Ureter (tissue), 1 donor: ENCODE measurements around the gene IGSF11. TPM values are rescaled to one million over a fixed set of nuclear protein-coding genes. Genes with fewer than 3 reads are reported as not detected.
"Not testable (repeated sequence)": the region's sequence is repeated elsewhere in the genome, so short reads cannot be mapped to it uniquely, and the experiment has no call there.

Experiments
- DNase-seq: peaks from one replicate; pipeline ENCODE4 v3.0.0-alpha.2; 2020; ENCODE audit warnings: low spot score
- total RNA-seq: library from RNA; stranded (reverse); gene quantifications from one replicate; pipeline ENCODE4 v1.2.4, GENCODE V29; 2023
- donor health status: DM: yes; HTN: yes; CAD: no.

IGSF11 gene, protein sequence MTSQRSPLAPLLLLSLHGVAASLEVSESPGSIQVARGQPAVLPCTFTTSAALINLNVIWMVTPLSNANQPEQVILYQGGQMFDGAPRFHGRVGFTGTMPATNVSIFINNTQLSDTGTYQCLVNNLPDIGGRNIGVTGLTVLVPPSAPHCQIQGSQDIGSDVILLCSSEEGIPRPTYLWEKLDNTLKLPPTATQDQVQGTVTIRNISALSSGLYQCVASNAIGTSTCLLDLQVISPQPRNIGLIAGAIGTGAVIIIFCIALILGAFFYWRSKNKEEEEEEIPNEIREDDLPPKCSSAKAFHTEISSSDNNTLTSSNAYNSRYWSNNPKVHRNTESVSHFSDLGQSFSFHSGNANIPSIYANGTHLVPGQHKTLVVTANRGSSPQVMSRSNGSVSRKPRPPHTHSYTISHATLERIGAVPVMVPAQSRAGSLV
- total RNA-seq = 2.0 TPM

DNA sequence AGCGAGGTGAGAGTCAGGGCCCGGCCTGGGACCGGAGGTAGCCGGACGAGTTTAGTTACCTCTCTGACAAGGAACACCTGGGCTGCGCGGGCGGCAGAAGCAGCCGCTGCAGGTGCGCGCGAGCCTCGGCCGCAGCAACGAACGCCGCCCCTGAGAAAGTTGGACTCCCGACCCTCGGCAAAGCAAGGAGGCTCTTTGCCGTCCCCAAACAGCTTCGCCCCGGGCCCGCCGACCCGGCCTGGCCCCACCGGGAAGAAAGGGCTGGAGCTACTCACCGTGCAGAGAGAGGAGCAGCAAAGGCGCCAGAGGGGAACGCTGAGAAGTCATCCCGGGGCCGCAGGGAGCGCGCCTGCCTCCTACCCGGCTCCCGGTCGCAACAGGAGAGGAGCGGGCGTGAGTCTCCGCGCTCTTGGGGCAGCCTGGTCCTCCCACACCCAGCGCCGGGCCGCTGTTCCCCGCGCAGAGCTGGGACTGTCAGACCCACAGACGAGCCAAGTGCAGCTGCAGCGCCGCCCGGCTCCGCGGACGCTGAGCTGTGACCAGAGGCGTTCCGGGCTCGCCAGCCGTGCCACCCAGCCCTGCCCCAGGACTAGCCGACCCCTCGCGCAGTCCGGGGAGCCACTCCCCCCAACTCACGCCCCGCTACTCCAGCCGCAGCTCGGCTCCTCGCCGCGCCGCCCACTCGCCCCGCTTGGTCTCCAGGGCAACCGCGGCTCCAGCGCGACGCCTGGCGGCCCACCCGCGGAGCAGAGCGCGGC is at the start of gene IGSF11:
Gene IGSF11 (minus strand): TSS at position 591 of the 758 bp plus-strand sequence. CDS start 264 bp downstream, at position 327.
- DNase-seq = peak; percentile 55

DNA sequence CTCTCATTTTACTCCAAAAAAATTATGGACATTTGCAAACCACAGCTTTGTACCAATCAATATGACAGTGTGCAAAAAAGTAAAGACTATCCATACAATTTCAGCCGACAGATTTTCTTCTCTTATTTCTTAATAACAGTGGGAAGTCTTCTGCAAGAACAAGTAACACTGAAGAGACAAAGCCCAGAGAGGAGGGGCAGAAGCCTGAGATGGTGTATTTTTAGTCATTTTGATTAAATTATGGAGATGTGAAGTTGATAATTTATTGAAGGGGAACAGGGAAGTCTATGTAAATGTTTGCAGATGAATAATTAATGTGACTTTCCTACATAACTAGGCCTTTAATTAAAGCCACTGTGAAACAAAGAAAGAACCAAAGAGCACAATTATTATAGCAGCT is 45.7 kb upstream of the IGSF11 start:
- no peak for DNase-seq

DNA sequence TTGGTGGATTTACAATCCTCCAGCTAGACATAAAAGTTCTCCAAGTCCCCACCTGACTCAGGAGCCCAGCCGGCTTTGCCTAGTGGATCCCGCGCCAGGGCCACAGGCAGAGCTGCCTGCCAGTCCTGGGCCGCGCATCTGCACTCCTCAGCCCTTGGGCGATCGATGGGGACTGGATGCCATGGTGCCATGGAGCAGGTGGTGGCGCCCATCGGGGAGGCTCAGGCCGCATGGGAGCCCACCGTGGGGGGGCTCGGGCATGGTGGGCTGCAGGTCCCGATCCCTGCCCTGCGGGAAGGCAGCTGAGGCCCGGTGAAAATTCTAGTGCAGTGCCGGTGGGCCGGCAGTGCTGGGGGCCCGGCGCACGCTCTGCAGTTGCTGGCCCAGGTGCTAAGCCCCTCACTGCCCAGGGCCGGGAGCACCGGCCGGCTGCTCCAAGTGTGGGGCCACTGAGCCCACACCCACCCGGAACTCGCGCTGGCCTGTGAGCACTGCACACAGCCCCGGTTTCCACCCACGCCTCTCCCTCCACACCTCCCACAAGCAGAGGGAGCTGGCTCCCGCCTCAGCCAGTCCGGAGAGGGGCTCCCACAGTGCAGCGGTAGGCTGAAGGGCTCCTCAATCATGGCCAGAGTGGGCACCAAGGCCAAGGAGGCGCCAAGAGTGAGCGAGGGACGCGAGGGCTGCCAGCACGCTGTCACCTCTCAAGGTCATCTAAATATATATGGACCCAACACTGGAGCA is 38.8 kb upstream of the IGSF11 start:
- no peak for DNase-seq

DNA sequence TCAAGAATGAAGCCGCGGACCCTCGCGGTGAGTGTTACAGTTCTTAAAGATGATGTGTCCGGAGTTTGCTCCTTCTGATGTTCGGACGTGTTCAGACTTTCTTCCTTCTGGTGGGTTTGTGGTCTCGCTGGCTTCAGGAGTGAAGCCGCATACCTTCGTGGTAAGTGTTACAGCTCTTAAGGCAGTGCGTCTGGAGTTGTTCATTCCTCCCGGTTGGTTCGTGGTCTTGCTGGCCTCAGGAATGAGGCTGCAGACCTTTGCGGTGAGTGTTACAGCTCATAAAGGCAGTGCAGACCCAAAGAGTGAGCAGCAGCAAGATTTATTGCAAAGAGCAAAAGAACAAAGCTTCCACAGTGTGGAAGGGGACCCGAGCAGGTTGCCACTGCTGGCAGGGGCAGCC is 37.8 kb upstream of the IGSF11 start:
- not testable (repeated sequence) for DNase-seq

DNA sequence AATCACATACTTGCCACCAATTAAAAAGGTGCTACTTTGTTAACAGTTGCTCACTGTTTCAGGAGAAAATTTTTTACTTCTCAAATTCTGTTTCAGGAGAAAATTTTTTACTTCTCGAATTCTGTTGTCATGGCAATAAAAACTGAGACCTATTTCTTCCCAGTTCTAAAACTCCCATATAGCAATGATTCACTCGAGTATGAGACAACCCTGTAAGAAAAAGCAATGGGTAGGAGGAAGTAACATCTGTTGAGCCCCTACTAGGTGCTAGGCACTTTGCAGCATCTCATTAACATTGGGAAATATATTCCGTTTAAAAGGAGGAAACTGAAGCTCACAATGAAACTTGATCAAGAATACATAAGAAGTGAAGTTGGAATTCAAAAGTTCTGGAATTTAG is 35.1 kb upstream of the IGSF11 start:
- no peak for DNase-seq

DNA sequence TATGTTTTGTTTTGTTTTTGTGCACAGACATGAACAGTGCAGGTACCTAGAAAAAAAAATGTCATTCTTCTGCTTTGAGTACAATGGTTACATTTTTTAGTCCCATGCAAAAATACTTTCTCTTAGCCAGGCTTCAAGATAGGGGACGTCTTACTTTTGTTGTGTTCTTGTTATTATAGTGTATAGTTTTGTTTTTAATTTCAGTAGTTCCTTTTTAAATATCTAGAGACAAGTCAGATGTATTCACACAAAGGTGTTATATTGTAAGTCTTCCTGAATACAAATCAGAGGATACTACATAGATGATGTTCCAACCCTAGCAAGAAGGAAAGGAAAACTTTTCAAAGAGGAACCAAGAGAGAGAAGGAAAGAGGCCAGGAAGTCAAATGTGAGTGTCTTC is 28.8 kb upstream of the IGSF11 start:
- DNase-seq = no peak

DNA sequence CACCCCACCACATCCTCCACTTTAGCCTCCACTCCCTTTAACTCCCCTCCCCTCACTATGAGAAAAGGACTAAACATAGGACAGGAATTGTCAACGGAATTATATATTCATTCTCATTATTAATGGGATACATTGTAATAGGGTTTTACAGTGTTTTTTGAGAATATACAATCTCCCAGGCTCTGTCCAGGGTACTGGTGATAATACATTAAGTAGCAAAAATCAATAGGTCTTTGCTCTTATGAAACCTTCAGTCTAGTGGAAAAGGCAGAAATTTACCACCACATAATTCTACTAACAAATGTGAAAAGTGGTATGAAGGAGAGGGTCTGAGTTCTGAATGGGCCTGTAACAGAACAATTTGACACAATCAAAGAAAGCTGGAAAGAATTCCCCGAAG is 28.2 kb upstream of the IGSF11 start:
- no peak for DNase-seq

DNA sequence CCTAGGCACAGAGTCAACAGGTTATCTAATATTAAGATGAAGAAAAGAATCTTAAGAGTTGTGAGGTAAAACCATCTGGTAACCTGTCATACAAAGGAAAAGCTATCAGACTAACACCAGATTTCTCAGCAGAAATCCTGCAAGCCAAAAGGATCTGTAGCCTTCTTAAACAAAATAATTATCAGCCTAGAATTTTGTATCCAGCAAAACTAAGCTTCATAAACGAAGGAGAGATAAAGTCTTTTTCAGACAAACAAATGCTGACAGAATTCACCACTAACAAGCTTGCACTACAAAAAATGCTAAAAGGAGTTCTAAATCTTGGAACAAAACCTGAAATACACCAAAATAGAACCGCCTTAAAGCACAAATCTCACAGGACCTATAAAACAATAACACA is 9.9 kb upstream of the IGSF11 start:
- no peak for DNase-seq

DNA sequence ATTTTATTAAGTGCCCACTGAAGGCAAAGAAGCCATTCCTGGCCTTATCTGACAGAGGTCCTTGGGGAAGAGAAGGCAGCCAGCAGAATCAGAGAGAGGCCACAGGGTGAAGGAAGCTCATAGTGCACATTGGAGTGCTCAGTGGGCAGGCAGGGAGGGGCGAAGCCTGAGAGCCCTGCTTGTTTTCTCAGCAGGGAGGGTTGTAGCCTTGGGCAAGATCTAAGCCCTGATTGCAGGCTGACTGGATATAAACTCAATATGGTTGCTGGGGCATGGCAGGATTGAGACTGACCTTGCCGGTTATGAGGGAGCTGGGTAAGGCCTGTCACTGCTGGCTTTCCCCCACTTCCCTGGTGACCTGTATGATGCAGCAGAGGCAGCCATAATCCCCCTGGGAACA is 7.5 kb upstream of the IGSF11 start:
- no peak for DNase-seq

DNA sequence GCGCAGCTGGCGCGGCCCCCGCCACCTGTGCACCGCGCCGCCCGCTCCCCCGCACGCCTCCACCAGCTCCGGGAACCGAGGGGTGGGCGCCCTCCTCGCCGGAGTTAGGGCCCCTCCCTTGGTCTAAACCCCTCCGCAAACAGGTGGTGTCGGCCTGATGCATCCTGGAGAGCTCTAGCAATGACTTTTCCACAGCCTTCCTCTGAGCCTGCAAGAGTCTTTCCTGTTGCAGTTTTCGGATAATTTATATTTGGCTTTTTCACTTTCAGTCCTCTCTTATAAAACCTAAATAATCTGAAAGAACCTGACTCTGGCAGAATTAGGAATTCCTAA is 334 bp upstream of the IGSF11 start:
- no peak for DNase-seq

DNA sequence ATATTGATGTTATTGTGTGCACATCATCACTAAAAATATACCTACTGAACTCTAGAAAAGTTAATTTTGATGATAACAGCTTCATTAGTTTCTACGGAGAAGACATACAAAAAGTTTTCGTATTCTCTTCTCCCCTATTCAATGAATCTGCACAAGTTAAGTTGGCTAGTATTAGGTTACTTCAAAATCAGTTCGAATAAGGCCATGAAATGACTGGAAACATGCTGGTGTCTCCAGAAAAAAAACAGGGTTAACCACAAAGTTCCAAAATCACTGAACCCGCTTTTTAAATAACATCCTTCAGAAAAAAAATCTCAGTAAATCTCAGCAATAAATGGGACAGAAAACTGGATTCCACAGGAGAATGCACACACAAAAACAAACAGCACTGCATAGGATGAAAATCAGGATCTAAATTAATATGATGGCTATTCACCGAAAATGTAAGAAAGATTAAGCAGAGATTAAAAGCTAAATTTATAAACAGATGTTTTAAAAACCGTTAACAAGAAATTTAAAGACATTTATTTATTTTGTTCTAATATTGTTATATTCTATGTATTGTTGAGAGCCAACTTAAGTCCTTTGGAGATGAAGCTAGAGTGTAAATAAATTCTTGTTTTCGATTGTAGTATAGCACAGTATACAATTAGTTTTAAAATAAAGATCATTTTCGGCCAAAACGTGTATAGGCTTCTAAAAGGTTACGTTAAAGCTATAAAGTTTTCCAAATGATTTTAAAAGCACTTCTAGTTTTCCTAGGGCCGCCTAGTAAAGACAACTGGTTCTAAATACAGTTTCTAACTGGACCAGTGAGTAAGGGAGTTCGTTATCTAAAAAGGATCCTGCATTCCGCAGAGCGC is 1.0 kb downstream of the IGSF11 start:
- DNase-seq = no peak

DNA sequence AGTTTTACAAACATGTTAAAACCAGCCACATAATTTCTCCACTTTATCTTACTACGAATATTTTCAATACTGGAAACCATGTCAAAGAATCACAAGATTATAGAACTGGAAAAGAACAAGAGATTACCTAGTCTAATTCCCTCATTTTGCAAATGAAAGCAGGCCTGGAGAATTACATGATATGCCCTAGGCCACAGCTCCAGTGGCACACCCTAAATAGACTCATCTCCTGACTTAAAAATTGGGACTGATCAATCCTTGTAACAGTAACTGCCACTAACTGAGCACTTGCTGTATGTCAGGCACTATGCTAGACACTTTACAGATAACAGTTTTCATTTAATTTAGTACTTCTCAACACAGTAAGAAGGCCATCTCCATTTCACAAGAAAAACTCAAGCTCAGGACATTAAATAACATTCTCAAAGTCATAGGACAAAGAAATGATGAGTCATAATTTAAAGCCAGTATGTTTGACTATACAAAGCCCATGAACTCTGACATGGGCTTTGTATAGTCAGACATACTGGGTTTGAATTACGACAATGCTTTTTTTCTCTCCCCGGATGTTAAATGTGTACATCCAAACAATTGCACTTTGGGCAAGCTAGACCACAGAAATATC is 9.4 kb downstream of the IGSF11 start:
- DNase-seq = no peak

DNA sequence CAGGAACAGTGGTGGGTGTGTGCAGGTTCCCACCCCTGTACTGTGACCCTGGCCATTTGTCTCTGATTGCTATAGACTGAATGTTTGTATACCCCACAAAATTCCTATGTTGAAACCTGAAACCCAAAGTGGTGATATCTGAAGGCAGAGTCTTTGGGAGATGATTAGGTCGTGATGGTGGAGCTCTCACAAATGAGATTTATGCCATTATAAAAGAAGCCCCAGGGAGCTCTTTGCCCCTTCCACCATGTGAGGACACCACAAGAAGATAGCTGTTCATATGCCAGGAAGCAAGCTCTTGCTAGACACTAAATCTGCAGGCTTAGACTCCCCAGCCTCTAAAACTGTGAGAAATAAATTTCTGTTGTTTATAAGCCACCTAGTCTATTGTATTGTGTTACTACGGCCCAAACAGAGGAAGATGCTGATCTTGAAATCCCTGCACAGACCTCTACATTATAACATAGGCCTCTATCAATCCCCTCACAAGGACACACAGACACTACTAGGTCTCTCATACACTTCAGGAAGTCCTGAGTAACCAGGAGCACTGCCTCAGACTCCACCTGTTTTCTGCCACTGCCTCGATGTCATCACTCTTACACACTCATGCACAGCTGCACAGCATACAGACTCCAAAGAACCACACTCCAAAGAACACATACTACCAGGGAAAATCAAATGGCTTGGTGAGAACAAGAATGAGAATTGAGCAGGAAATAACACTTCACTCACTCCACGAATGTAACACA is 14.7 kb downstream of the IGSF11 start:
- no peak for DNase-seq

DNA sequence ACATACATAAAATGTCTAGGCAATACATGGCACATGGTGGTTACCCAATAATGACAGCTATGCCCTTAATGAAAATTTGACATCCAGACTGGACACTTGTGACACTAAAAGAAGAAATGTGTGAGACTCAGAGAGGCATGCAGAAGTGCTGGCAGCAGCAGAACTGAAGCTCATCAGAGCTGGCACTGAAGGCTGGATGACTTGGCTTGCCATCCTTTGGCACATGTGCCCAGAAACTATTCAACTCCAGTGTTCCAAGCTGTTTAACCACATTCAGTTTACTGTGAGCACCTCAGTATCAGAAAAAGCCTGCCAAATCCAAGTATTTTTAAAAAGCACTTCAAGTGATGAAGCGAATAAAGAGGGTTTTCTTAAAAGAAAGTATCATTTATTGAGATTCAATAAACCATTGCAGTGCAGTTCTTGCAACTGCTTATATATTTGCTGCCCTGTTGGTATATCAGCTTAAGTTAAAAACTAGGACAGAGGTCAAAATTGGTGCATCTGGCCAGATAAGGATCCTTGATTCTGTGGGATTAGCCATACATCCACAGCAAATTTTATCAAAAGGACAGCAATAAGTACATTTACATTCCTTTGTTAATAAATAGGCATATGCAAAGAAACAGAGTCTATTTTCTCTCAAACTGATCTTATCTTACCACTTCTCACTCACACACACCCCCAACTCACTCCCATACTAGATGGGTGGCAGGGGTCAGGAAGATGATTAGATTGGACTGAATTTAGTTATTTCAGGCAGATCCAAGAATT is 15.8 kb downstream of the IGSF11 start:
- no peak for DNase-seq

DNA sequence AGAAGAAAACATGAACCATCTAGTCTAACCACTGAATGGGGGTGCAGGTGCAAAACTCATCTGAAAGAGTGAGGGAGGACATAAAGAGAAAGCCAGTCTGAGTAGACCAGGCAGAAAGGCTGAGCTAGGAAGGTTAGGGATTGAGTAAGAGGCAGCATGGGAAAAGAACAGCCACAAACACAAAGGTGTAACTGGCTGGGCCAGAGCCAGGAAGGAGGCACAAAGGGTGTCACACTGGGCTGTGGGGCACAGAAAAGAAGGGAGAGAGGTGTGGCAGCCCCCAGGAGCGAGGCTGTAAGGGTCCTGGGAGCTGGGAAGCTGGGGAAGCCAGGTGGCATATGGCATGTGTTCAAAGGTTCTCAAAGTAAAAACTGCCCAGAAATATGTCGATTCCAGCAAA is 18.7 kb downstream of the IGSF11 start:
- no peak for DNase-seq

DNA sequence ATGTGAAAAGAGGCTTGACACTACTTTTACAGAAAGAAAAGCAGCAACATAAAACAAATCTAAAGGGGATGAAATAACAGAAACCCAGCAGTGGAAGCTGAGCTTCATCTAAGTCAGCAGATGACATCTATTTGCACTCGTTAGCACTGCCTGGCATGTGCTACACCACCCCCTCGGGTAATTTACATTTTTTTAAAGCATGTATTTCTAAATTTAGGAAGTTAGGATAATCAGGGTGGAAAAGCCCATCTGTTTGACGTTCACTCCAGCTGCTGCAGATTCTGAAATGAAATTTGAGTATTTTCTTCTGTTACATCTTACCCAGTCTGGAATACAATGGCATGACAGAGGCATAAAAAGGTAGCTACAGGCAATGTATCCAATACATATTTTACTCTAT is 20.7 kb downstream of the IGSF11 start:
- DNase-seq = no peak

DNA sequence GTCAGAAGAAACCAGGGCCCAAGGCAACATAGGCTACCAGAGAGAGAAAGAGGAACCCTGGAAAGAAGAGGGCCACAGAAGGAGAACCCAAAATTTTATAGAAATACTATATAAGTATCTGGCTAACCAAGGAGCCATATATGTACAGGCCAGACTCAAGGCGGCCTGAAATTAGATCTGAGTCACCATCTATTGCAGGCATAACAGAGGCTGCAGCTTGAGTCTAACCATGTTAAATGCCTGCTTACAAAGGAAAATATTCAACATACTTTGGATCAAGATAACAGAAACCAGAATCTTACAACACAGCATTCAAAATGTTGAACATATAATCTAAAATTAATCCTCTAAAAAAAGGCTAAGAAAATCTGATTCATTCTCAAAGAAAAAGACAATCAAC is 23.1 kb downstream of the IGSF11 start:
- no peak for DNase-seq

DNA sequence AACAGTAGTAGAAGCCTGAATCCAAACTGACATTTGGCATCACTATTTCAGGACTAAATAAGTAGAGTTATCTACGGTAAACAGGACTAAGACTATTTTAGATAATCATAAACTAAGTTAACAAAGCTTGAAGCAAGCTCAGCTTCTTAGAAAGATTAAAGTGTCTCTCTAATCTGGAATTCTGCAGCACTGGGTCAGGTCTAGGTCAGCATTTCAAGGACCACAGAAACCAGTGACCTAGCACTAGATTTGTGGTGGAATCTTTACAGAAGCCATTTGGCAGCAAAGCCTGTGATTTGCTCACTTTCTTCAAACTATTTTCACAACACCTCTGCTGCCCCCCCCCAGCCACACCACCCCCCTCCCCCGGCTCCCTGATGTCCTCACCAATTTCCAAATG is 37.5 kb downstream of the IGSF11 start:
- DNase-seq = no peak

DNA sequence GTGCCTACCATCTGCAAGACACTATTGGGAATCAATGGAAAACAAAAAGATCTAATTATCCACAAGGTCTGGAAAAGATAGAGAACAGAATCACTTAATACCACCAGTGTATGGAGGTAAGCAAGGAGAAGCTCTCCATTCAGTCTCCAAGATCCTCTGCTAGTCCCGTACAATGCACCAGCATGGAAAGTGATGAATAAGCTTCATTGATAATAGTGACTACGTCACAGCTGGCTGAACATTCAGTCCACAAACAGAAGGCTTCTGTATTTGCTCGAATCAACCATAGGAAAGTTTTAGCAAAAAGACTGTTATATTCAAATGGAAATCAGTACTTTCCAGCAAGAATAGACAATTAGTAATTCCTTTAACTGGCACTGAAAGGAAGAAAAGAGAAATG is 42.9 kb downstream of the IGSF11 start:
- no peak for DNase-seq
